ENCODE measurements around the gene WSCD1. TPM values are rescaled to one million over a fixed set of nuclear protein-coding genes. Genes with fewer than 3 reads are reported as not detected.

Gene WSCD1
- not detected in 2 replicates for total RNA-seq

DNA sequence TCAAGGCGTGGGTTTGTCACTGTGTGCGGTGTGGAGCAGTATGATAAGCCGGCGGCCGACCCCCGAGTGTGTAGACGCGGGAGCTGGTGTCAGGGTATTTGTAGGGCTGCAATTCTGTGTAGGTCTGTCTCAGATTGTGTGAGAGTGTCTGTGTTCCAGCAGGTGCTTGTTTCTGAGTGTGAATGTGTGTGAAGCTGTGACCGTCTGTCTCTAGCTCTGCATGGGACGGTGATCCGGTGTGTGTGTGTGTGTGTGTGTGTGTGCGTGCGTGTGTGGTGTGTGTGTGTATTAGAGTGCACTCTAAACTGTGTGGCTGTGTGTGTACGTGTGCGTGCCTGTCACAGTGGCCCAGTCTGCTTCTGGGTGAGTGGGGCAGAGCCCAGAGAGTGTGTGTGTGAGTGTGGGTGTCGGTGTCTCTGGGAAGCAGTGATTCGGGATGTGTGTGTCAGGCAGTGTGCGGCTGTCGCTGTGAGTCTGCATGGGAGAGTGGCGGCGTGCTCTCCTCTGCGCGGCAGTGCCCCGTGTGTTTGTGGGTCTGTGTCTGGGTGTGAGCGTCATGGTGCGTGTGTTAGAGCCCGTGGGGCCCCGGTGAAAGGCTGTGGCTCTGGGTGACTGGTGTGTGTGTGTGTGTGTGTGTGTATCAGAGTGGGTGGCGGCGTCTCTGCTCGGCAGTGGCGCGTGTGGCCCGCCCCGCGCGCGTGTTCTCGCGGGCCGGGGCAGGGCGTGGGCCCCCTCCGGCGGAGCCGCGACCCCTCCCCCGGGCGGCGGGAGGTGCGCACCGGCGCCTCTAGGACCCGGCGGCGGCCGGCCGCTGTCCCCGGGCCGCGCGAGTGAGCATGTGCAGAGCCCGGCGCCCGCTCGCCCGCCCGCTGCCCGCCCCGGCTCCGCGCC, at the start of gene WSCD1:
TSS of gene WSCD1 (plus strand) at position 841 of the 891 bp plus-strand sequence. CDS start 10,280 bp downstream, outside the sequence.

All from hair follicular keratinocyte (primary cell).